ENCODE measurements around the gene PINK1.
A peak's percentile ranks its signal among the peaks of the same experiment; 100 is the strongest.

The PINK1 gene

DNA sequence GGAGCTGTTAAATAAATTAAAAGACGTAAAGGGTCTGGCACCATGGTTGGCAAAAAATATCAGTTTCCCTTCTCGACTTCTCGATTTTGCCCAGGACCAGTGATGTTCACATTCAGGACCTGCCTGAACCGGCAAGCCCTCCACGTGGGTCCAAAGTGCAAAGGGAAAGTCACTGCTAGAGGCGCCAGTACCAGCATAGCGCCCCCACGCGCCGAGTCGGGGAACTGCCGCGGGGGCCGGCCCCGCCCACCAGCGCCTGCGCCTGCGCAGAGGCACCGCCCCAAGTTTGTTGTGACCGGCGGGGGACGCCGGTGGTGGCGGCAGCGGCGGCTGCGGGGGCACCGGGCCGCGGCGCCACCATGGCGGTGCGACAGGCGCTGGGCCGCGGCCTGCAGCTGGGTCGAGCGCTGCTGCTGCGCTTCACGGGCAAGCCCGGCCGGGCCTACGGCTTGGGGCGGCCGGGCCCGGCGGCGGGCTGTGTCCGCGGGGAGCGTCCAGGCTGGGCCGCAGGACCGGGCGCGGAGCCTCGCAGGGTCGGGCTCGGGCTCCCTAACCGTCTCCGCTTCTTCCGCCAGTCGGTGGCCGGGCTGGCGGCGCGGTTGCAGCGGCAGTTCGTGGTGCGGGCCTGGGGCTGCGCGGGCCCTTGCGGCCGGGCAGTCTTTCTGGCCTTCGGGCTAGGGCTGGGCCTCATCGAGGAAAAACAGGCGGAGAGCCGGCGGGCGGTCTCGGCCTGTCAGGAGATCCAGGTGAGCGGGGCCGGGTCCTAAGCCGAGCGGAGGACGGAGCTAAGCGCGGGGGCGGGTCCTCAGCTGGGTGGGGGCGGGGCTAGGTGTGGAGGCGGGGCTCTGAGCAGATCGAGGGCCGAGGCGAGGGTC lies at the start of gene PINK1:
Gene PINK1 (plus strand): TSS at position 269 of the 875 bp plus-strand sequence. CDS start 91 bp downstream, at position 360.
- H3K27me3 Mint-ChIP-seq, result no peaks in the 10 kb centered on the region
- peak; percentile 88 for DNase-seq
- H3K36me3 Mint-ChIP-seq (ENCODE audit: low read depth), result no peaks in the 10 kb centered on the region
- peak; percentile 75 for ATAC-seq
- peaks cover 6% of the 10 kb centered on the region for H3K9me3 Mint-ChIP-seq
- H3K27ac Mint-ChIP-seq, result peak within 1 kb of the TSS; percentile 11
- H3K4me1 Mint-ChIP-seq, result peaks cover 20% of the 10 kb centered on the region
- H3K4me3 Mint-ChIP-seq, result peak within 1 kb of the TSS; percentile 84

DNA sequence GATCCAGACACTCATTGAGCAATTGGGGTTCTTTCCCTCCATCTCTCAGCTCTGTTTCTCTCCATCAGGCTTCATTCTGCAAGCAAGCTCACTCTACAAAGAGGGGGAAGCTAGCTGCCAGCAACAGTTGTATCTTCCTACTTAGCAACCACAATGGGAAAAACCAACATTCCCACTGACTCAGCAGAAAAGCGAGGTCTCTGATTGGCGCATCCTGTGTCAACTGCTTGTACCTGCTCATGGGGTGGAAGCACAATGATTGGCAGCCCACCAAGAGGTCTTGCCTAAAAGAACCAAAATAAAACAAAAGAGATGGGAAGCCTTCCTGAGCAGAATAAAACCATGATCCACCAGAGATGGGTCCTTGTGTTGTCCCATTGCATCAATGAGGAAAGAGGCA lies 48.4 kb upstream of the PINK1 start:
- Mint-ChIP-seq H3K36me3 (ENCODE audit: low read depth) (no peaks in the 10 kb centered on the region), H3K27me3 (peaks cover 34% of the 10 kb centered on the region)

DNA sequence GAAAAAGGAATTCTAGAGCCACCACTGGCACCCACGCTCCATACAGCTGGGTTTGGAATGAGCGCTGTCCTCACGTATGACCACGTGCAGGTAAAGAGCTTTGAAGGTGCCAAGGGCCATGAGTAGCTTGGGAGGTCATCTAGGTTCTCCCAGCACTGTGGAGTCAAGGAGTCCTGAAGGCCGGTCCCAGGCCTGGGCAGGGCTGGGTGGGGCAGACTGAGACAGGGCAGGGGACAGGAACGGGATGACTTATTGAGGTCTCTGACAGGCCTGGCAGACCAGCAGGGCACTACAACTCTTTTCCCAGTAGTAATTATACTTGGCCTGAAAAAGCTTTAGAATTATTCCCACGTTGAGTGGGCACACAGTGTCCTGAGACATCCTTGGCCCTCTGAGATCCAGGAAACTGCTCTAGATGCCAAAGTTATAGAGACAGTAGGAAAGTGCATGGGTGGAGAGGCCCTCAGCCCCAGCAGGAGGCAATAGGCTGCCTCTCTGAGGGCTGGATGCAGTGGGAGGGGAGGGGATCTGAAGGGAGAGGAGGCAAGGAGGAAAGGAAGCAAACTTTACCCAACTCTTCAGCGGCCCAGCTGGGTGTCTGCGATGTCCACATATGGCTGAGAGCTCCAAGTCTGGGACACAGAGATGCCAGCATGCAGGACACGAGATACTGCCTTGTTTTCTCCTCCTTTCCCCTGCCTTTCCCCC lies 46.2 kb upstream of the PINK1 start:
- H3K4me3 Mint-ChIP-seq, result no peak overlapping the region
- H3K9me3 Mint-ChIP-seq, result no peaks in the 10 kb centered on the region
- no peaks in the 10 kb centered on the region for H3K36me3 Mint-ChIP-seq (ENCODE audit: low read depth)
- ATAC-seq (no peak), DNase-seq (no peak)
- no peak overlapping the region for H3K27ac Mint-ChIP-seq
- H3K27me3 Mint-ChIP-seq, result peaks cover 48% of the 10 kb centered on the region
- H3K4me1 Mint-ChIP-seq, result no peaks in the 10 kb centered on the region

More for the DNA sequence above, 48.4 kb upstream of the PINK1 start:
- H3K4me1 Mint-ChIP-seq, result no peaks in the 10 kb centered on the region
- no peaks in the 10 kb centered on the region for H3K9me3 Mint-ChIP-seq
- no peak overlapping the region for H3K27ac Mint-ChIP-seq
- H3K4me3 Mint-ChIP-seq, result no peak overlapping the region
- ATAC-seq (no peak), DNase-seq (no peak)

DNA sequence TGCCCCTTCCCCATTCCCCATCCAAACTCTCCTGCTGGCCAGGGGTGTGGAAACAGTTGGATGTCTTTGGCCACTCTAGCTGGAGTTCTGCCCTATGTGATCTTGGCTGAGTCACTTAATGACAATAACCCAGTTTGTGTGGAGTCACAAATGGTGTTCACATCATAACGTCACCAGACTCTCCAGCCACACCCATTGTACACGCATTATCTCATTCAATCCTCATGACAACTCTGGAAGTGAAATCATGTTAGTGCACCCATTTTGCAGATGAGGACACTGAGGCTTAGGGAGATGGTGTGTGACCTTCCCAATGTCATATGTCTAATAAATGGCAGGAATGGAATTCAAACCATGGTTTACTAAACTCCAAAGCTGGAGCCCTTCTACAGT lies 45.6 kb upstream of the PINK1 start:
- Mint-ChIP-seq H3K36me3 (ENCODE audit: low read depth) (no peaks in the 10 kb centered on the region), H3K27me3 (peaks cover 52% of the 10 kb centered on the region), H3K9me3 (no peaks in the 10 kb centered on the region), H3K4me1 (no peaks in the 10 kb centered on the region), H3K4me3 (no peak overlapping the region), H3K27ac (no peak overlapping the region)
- ATAC-seq, result no peak
- DNase-seq, result no peak

DNA sequence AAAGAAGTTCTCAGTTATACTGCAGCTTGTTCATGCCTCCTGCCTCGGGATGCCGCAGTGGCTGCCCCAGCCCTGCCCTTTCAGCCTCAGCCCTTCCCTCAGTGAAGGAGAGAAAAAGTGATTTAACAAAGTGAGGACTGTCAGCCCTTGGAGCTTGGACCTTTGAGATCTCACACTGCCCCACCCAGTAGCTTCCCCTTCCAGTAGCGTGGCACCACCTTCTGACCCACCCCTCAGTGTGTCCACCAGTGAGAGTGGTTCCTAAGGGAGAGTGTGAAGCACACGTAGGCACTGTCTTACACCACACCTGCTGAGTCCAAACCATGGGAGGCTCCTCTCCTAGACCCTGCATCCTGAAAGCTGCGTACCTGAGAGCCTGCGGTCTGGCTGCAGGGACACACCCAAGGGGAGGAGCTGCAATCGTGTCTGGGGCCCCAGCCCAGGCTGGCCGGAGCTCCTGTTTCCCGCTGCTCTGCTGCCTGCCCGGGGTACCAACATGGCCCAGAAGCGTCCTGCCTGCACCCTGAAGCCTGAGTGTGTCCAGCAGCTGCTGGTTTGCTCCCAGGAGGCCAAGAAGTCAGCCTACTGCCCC lies 44.5 kb upstream of the PINK1 start, which contains the start of gene CDA:
Gene CDA (plus strand): TSS at position 464 of the 592 bp plus-strand sequence. CDS start 33 bp downstream, at position 497.
- Mint-ChIP-seq H3K4me1 (no peaks in the 10 kb centered on the region), H3K36me3 (ENCODE audit: low read depth) (no peaks in the 10 kb centered on the region), H3K4me3 (no peak within 1 kb of the TSS), H3K27me3 (peaks cover 52% of the 10 kb centered on the region), H3K9me3 (no peaks in the 10 kb centered on the region), H3K27ac (no peak within 1 kb of the TSS)
- ATAC-seq, result no peak
- DNase-seq, result no peak

DNA sequence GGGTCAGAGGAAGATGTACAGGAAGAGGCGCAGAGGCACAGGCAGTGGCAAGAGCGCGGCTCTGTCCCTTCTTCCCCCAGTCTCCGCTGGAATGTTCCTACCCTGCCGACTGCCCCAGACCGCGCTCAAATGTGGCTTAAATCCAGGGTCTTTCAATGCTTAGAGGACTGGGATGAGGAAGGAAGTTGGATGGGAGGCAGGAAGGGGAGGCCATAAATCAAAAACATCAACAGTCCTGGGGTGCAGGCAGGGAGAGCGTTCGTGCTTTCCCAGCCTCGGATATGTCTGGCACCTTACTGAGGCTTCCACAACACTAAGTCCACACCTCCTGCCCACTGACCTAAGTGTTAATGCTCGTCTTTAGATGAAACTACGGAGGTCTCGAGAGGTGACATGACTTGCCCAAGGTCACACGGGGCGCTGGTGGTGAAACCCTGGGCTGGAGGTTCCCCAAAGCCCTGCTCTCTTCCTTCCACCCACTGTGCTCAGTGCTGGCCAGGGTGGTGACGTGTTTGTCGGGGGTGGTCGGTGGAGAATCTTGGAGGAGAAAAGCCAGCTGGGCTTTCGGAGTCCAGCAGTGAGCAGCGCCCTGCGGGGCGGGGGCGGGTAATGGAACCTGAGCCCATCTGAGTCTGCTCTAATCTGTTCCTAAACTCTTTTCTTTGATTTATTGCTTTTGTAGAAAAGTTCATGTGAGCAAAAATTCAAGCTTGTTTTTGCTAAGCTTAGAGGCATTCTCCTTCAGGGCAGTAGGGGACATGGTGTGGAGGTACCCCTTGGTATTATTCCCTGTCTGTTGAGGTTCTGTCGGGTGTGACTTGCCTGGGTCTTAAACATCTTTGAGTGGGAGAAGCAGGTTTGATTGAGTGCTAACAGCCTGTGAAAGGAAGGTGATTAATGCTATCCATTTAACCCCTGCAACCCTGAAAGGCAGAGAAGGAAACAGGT lies 43.7 kb upstream of the PINK1 start:
- H3K4me3 Mint-ChIP-seq, result no peak overlapping the region
- peaks cover 51% of the 10 kb centered on the region for H3K27me3 Mint-ChIP-seq
- DNase-seq (no peak), ATAC-seq (peak; percentile 29)
- H3K36me3 Mint-ChIP-seq (ENCODE audit: low read depth), result no peaks in the 10 kb centered on the region
- no peak overlapping the region for H3K27ac Mint-ChIP-seq
- H3K9me3 Mint-ChIP-seq, result no peaks in the 10 kb centered on the region
- no peaks in the 10 kb centered on the region for H3K4me1 Mint-ChIP-seq

DNA sequence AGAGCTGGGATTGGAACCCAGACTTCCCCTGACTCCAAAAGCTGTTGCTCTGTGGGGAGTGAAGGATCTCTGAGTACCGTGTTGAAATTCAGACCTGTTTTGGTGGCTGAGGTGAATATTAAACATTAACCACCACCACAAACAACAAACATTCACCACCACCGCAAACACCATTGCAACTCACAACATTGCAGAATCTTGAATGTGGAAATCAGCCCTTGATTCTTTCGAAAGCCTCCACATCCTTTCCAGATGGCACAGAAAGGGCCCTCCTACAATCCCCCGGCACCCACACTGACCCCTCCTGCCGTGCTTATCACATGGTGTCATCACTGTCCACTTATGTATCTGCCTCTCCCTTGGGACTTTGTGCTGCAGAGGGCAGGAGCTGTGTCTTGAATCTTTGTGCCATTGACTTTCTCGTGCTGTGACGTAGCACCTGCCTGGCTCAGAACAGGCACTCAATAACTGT lies 42.9 kb upstream of the PINK1 start:
- H3K4me3 Mint-ChIP-seq, result no peak overlapping the region
- no peaks in the 10 kb centered on the region for H3K9me3 Mint-ChIP-seq
- DNase-seq, result no peak
- peaks cover 51% of the 10 kb centered on the region for H3K27me3 Mint-ChIP-seq
- no peak for ATAC-seq
- H3K4me1 Mint-ChIP-seq, result no peaks in the 10 kb centered on the region
- H3K27ac Mint-ChIP-seq, result no peak overlapping the region
- H3K36me3 Mint-ChIP-seq (ENCODE audit: low read depth), result no peaks in the 10 kb centered on the region

DNA sequence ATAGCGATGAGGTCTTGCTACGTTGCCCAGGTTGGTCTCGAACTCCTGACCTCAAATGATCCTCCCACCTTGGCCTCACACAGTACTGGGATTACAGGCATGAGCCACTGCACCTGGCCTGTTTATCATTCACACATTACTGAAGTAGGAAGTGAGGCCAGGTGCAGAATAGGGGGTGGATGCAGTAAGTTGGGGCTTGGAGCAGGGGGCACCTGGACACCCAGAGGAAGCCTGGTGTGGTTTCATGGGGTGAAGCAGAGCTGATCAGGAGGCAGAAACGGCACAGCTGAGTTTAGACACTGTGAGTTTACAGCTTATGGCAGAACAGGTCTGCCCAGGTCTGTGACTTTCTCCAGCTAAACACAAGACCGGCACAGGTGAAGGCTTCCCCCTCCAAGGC lies 39.5 kb upstream of the PINK1 start:
- DNase-seq (no peak), ATAC-seq (no peak)
- peaks cover 37% of the 10 kb centered on the region for H3K27me3 Mint-ChIP-seq
- H3K36me3 Mint-ChIP-seq (ENCODE audit: low read depth), result no peaks in the 10 kb centered on the region
- H3K4me1 Mint-ChIP-seq, result no peaks in the 10 kb centered on the region
- no peak overlapping the region for H3K27ac Mint-ChIP-seq
- H3K9me3 Mint-ChIP-seq, result no peaks in the 10 kb centered on the region
- H3K4me3 Mint-ChIP-seq, result no peak overlapping the region

DNA sequence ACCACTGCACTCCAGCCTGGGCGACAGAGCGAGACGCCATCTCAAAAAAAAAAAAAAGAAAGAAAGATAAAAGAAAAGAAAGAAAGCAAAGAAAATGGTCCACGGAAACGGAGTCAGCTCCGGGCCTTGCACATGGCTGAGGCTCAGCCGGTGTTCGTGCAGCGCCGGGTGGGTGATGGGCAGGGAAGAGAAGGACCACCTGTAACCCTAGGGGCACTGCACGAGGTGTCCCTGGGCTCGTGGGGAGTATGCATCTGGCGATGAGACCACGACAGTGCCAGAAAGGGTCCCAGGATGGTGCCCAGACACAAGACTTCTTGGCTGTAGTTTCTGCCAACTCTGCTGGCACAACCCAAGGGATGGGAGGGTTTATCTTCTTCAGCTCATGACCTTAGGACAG lies 38.5 kb upstream of the PINK1 start:
- ATAC-seq (no peak), DNase-seq (no peak)
- Mint-ChIP-seq H3K36me3 (ENCODE audit: low read depth) (no peaks in the 10 kb centered on the region), H3K27me3 (peaks cover 28% of the 10 kb centered on the region), H3K9me3 (no peaks in the 10 kb centered on the region), H3K4me3 (no peak overlapping the region), H3K27ac (no peak overlapping the region), H3K4me1 (no peaks in the 10 kb centered on the region)

DNA sequence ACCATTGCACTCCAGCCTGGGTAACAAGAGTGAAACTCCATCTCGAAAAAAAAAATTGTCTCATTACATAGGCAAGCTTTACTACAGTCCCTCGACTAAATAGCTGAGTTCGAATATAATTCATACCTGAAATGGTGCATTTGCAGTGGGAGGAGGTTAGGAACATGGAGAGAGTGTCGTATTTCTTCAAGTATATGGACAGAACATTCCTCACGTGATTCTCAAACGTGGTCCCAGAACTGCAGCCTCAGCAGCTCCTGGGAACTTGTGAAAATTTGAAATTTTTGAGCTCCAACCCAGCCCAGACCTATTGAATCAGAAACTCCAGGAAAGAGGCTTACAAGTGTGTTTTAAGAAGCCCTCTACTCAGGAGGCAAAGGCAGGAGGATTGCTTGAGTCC lies 37.2 kb upstream of the PINK1 start:
- peaks cover 21% of the 10 kb centered on the region for H3K27me3 Mint-ChIP-seq
- ATAC-seq, result no peak
- H3K4me3 Mint-ChIP-seq, result no peak overlapping the region
- H3K27ac Mint-ChIP-seq, result no peak overlapping the region
- H3K4me1 Mint-ChIP-seq, result no peaks in the 10 kb centered on the region
- no peaks in the 10 kb centered on the region for H3K9me3 Mint-ChIP-seq
- no peak for DNase-seq
- H3K36me3 Mint-ChIP-seq (ENCODE audit: low read depth), result no peaks in the 10 kb centered on the region

DNA sequence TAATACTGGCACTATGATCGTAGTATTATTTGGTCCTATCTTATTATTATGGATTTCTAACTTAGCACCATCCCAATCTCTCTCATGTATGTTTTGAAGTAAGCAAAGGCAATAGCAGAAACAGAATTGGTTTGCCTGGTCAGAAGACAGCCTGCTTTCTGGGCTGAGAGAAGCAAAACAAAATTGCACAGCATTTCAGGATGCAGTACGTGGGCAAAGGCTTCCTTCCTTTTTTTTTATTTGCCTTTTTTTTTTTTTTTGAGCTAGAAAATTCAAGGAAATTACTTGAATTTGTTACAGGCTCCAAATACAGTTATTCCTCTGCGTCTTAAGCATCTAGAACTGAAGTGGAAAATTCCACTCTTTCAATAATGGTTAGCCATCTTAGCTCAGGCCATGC lies 35.6 kb upstream of the PINK1 start:
- no peaks in the 10 kb centered on the region for H3K9me3 Mint-ChIP-seq
- ATAC-seq, result no peak
- no peaks in the 10 kb centered on the region for H3K4me1 Mint-ChIP-seq
- no peak for DNase-seq
- no peak overlapping the region for H3K27ac Mint-ChIP-seq
- peaks cover 11% of the 10 kb centered on the region for H3K27me3 Mint-ChIP-seq
- H3K4me3 Mint-ChIP-seq, result no peak overlapping the region
- H3K36me3 Mint-ChIP-seq (ENCODE audit: low read depth), result no peaks in the 10 kb centered on the region

DNA sequence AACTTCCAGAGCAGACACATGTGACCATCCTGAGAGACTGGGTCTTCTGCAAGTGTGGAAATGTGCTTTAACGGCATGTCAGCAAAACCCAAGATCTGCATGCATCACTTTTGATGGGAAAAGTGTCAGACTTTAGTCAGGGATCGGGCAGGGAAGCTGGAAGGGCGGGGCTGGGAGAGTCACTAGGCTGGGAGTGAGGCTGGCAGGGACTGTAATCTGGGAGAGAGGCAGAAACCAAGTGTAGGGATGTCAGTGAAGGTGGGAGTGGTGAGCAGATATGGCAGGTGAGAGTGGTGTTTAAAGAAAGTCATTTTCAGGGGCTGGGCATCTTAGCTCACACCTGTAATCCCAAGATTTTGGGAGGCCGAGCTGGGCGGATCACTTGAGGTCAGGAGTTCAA lies 33.1 kb upstream of the PINK1 start:
- DNase-seq (no peak), ATAC-seq (no peak)
- Mint-ChIP-seq H3K27ac (no peak overlapping the region), H3K4me3 (no peak overlapping the region), H3K27me3 (peaks cover 6% of the 10 kb centered on the region), H3K36me3 (ENCODE audit: low read depth) (no peaks in the 10 kb centered on the region), H3K9me3 (no peaks in the 10 kb centered on the region), H3K4me1 (no peaks in the 10 kb centered on the region)

DNA sequence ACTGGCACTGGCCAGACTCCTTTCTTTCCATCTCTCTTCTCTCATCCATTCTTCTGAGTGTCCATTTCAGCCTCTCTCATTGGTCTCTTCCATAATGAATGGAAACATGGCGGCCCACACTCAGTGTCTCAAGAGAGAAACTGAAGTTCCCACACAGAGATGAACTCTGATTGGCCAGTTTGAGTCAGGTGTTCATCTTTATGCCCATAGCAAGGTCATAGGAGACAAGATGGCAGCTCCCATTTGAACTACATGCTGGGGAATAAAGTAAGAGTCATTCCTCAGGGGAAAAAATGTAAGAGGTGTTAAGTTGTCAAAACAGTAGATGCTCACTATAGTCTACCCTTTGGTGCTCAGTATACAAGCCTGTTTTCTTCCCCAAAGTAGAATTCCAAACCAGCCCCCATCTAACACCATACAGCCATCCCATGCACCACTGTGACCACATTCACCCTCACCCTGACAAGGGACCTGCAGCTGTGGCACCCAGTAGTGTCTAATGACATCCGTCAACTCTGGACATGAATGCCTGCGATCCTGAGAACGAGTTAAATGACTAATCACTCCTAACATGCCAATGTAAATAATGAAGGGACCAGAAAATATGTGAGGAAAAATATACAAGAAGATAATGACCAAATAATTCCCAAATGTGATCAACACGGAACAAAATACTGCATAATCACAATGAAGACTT lies 32.0 kb upstream of the PINK1 start:
- Mint-ChIP-seq H3K4me1 (no peaks in the 10 kb centered on the region), H3K4me3 (no peak overlapping the region), H3K9me3 (no peaks in the 10 kb centered on the region), H3K27me3 (peaks cover 5% of the 10 kb centered on the region), H3K27ac (no peak overlapping the region), H3K36me3 (ENCODE audit: low read depth) (no peaks in the 10 kb centered on the region)
- no peak for ATAC-seq
- no peak for DNase-seq

Data from activated naive CD8-positive, alpha-beta T cell treated with anti-CD3 and anti-CD28 coated beads, Interleukin-2, amount 50 U/mL, for 24 hours (primary cell).